Measurements from ENCODE around the gene GPRIN3.
"Not testable (repeated sequence)": the region's sequence is repeated elsewhere in the genome, so short reads cannot be mapped to it uniquely, and the experiment has no call there.

Gene GPRIN3

DNA sequence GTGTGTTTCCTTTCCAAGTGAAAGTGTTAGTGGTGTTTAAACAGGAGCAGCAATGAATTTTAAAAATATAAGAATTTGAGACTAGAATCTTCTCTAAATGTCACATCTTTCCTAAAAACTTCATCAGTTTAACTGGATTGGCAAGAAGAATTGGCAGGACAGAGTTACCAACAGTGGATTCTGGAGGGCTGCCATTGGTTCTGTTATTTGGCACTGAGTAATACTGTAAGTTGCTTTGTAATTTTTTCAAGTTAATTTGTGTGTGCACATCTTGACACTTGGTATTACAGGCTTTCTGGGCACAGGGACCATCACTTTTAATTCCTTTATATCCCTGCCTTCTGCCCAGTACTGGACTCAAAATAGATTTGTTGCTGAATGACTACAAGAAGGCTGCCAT lies 4.5 kb upstream of the GPRIN3 start:
- DNase-seq (ENCODE audit: low read depth in 2 of 2), result no peak

DNA sequence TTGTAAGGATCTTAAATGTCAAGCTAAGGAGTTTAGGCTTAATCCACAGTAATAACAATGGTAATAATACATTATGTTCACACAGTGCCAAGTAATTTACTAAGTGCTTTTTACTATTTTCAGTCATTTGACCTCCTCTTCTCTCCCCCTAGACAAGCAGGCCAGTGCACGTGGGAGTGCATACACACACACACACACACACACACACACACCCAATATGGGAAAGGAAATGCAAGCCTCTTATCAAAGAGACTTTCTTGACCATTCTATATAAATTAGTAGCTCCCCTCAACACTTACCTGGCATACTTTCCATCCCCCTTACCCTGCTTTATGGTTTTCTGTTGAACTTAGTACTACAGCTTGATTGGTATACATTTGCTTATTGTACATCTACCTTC lies 3.8 kb upstream of the GPRIN3 start:
- no peak for DNase-seq (ENCODE audit: low read depth in 2 of 2)

DNA sequence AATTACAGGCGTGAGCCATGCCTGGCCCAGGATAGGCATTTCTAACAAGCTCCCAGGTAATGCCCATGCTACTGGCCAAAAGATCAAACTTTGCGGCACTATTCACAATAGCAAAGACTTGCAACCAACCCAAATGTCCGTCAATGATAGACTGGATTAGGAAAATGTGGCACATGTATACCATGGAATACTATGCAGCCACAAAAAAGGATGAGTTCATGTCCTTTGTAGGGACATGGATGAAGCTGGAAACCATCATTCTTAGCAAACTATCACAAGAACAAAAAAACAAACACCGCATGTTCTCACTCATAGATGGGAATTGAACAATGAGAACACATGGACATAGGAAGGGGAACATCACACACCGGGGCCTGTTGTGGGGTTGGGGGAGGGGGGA lies 1.6 kb upstream of the GPRIN3 start:
- DNase-seq (ENCODE audit: low read depth in 2 of 2), result not testable (repeated sequence)

DNA sequence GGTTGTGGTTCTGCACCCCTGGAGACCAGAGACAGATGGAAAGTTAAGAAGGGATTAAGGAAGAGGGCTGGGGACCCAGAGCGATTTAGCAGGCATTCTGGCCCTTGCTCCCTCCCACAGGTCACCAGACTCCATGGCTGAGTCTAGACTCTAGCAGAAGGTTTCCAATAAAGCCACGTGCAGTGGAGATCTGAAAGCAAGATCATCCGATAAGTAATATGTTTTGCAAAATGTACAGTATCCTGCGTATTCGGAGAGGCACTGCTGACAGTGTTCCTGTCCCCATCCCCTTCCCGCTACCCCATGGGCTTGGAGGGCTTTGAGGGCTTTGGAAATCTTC lies 531 bp upstream of the GPRIN3 start:
- no peak for DNase-seq (ENCODE audit: low read depth in 2 of 2)

DNA sequence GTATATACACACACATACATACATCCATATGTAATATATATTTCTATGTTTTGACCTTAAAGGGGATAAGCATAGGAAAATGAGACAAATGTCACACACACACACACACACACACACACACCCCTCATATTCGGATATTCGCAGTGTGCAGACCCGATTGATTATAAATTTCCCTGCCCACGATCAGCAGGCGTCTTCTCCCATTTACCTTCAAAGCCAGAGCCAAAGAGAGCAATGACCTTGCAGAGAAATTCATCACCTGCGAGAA lies 488 bp downstream of the GPRIN3 start:
- DNase-seq (ENCODE audit: low read depth in 2 of 2), result no peak

DNA sequence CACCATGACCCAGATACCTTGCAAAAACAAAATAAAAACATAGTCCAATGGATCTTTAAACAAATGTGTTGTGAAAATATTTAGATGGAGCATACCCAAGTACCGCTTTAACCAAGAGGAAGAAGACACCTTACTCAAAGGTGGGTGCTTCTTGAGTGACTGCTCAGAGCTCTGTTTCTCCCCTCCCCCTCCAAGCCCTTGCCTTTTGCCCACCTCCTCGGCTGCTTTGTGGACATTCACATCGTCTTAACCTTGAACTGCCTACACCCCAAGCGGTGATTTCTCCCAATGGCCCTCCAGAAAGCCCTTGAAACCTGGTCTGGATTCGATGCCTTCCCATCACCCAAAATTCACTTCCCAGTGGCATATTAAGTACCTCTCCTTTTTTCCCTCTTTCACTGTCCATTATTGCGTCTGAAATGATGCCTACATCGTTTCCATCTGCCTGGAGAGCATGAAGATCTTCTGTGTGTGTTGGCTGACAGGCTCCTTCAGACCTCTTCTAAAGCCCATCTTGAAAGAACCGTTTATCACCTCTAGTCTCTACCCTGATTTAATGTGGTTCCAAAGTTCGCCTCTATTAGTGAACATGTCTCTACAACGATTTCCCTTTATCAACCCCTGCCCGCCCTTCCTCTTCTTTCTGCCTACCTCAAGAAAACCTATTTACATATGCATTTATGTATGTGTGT lies 968 bp downstream of the GPRIN3 start:
- no peak for DNase-seq (ENCODE audit: low read depth in 2 of 2)

DNA sequence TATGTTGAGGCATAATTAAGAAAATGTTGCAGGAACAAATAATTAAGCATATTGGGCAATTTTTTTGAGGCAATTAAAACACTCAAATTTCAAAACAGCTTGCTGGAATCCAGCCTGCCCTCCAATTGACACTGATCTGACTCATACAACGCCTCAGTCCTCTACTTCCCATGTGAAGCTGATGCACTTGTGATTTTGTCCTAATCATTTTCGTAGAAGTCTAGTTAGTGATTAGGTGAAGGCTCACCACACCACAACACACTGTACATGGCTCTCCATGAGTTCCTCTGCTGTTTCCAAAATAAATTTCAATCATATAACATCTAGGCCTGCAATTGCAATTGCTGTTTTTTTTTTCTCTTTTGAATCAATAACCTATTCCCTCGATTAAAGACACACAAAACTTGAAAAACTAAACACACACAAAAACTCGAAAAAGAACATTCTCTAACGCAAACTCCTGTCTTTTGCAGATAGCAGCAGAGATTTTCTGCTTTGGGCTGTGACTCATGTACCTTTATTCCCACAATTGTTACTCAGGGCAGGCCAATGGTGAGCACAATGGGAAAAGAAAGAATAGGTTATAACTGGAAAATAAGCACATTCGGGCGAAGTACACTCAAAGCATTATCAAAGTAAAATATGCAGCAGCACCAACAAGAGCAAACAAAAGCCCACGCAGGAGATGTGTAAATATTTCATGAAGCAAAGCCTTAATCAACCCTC lies 1.7 kb downstream of the GPRIN3 start:
- no peak for DNase-seq (ENCODE audit: low read depth in 2 of 2)

DNA sequence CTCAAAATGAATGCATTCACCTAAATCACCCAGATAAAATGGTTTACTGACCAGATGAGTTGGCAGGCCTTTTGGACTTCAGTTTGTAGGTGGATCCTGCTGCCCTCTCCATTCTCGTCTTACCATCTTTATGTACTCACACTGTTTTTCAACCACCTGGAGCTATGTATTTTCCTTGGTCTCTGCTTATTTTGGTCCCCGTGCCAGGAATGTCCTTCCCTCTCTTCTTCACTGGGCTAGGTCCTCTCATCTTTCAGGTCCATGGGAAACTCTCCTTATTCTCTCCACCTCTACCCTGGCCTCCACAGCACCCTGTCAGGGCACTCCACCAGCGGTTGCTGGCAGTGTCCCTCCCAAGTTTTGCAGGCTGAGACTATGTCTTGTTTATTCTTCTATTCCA lies 2.6 kb downstream of the GPRIN3 start:
- DNase-seq (ENCODE audit: low read depth in 2 of 2), result no peak

DNA sequence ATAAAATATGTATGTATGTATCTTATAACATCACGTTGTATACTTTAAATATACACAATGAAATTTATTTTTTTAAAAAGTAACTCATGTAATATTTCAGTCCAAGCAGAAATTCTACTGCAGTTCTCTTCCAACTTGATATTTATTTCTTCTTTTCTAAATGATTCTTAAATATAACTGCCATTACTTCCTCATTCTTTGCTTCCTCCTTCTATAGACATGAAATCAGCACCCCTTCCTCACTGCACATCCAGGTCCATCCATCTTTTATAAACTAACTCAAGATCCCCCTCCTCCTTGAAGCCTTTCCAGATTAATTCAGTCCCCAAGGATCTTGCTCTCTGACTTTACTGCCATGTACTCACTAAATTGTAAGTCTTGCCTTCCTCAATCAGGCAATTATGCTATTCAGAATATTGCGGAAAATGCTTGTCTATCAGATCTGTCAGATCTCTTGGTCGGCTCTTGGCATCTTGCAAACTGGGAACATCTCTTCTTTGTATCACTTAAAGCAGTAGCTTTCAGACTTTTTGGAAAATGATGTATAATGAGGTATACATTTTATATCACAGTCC lies 3.7 kb downstream of the GPRIN3 start:
- no peak for DNase-seq (ENCODE audit: low read depth in 2 of 2)

DNA sequence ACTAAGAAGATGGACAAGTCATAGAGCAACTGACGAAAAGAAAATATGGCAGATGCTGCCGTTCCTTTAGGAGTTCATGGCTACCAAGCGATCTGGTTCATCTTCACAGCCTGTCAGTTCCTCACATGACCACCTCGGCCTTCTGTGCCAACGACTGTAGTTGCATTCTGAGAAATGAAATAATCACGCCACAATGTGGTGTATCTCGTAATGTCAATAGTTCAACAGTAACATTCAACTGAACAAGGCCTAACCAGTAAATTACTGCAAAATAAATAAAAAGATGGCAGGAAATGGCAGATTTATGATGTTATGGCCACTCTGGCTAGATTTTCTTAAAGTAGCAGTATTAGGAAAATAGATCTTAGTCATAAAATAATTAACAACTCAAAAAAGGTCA lies 4.4 kb downstream of the GPRIN3 start:
- DNase-seq (ENCODE audit: low read depth in 2 of 2), result peak in 1 of 2 donors; percentile 34

DNA sequence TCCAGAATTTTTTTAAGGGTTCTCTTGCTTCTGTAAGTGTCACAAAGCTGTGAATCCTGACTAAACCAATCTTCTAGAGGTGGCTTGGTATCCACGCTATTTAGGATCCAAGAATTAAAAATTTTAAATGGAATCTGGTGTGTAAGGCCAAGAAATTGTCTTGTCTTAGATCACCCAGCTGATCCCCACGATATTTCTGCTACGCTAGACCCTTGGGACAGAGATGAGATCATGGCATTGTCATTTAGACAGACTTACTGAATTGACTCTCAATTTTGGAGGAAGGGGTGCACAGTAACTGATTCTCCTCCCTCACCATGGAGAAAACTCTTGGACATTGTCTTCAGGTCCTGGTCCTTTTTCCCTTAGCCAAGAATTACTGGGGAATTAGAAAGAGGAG lies 5.7 kb downstream of the GPRIN3 start:
- DNase-seq (ENCODE audit: low read depth in 2 of 2), result no peak

DNA sequence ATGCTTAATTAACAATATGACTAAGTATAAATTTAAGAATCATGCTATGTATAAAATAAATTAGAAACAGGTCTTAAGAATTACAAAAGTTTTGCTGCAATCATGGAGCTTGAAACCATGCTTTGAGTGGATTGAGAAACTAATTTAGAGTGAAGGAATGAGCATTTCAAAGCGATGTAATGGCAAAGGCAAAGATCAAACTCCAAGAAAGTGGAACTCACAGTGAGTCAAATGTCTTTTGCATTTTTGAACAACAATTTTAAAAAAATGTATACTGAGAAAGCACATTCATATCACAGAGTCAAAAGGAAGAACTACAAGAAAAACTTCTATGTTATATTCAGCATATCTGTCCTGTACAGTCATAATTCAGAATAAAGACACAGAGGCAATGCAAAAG lies 6.6 kb downstream of the GPRIN3 start:
- DNase-seq (ENCODE audit: low read depth in 2 of 2), result no peak

DNA sequence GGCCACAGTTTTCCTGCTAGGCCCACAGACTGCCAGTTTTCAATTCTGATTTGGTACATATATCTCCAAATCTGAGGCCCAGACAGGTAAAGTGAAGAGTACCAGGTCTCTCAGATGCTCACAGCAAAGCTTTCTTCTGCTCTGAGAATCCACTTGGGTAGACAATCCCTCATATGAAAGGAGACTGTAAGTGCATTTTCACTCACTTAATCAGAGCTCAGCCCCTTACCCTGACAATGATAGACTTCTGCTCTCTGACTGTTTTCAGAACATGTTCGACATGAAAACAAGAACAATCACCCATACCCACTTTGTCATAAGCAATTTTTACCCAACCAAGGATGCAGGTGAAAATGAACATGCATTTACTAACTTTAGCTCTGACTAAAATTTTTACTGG lies 7.1 kb downstream of the GPRIN3 start:
- DNase-seq (ENCODE audit: low read depth in 2 of 2), result no peak

DNA sequence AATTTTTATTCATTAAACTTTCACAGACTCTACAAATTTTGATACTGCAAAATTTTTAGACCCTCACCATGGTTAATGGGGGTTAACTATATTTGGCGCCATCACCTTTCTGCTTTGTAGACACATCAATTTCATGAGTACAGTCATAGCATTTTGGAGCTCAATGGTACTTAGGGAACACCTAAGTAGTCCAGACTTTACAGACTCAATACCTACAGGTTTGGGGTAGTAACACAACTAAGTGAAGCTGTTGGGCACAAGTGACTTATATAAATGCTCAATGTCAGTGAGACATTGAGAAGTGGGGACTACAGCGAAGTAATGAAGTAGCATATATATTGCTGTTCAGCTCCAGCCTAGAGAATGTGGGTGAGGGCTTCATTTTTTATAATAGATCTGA lies 7.5 kb downstream of the GPRIN3 start:
- no peak for DNase-seq (ENCODE audit: low read depth in 2 of 2)

DNA sequence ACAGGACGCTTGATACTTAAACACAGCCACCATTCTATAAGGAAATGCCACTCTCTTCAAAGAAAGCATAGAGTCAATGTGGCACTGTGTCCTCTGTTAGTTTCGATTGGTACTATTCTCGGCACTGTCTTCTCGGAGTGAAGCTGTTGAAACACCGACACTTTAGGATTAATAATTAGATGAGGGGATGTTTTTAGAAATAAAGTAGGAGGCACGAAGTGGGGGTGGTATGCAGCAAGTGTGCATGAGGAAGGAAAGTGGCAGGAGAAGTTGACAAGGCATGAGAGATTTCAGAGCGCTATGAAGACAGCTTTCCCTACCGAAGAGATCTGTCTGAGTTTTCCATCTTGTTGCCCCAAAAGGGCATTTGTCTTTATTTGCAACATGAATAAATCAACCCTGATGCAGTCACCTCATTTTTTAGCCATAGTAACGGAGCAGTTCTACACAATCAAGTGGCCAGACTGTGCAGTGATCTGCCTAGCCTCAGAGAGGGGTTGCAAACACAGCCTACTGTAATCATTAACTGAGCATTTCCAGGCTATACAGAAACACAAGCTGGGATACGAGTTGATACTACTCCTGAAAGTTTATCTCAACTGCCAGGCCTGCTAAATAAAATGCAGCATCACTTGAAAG lies 8.3 kb downstream of the GPRIN3 start:
- DNase-seq (ENCODE audit: low read depth in 2 of 2), result no peak

DNA sequence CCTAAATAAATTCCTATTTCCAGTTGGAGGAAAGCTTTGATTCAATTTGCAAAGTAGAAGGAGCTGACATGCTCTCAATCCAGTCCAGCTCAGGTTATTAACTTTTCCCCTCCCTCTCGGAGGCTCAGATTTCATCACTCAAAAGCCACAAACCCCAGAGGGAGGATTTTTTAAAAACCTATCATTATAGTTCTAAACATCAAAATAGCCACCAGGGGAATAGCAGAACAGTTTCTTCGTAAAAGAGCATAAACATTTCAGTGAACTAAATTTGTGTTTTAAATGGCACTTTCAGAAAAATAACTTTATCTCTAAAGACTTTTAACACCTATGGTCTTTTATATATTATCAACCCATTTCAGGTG lies 8.8 kb downstream of the GPRIN3 start:
- no peak for DNase-seq (ENCODE audit: low read depth in 2 of 2)

DNA sequence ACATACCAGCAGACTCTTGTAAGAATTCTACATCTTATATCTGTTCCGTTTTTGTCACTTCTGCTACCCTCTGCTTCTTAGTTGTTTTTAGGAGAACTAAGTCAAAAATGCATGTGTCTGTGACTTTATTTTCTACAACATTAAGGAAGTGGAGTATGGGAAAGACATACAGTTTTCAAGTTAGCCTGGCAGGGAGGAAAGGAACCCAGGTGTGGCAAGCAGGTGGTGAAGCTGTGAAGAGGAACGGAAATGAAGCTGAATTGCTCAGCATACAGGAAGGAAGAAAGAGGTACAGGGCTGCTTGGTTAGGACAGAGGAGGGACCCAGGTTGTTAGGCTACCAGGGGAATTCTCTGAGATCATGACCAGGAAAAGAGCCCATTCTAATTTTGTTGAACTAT lies 9.4 kb downstream of the GPRIN3 start:
- peak in 1 of 2 donors; percentile 28 for DNase-seq (ENCODE audit: low read depth in 2 of 2)

DNA sequence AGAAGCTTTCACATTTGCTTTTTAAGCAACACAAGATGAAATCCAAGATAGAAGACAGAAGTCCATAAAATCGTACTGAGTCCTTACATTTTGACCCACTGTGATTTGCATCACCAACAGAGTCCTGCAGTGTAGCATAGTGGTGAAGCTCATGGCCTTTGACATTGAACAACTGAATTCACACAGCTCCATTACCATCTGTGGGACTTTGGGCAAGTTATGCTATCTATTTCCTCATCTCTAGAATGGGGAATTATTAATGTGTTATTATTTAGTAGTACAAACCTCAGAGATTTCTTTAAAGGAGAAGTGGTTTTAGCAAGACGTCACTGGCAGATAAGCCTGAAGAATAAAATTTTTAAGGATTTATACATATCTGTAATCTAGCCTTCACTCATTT lies 10.7 kb downstream of the GPRIN3 start:
- no peak for DNase-seq (ENCODE audit: low read depth in 2 of 2)

DNA sequence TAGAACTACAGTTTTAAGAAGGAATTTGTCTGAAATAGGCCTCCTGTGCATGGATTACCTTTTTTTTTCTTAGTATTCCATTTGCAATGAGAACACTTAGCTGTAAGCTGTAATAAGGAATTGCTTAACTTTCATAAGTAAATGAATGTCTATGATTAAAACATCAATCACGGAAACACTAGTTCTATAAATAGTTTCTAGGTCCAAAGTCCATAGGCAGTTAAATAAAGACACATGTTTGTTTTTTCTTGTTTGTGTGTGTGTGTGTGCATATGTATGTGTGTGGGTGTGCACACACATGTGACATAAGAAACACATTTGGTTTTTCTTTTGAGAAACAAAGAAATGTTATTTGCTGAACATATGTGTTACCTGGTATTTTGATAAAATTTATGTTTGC lies 11.2 kb downstream of the GPRIN3 start:
- DNase-seq (ENCODE audit: low read depth in 2 of 2), result no peak

DNA sequence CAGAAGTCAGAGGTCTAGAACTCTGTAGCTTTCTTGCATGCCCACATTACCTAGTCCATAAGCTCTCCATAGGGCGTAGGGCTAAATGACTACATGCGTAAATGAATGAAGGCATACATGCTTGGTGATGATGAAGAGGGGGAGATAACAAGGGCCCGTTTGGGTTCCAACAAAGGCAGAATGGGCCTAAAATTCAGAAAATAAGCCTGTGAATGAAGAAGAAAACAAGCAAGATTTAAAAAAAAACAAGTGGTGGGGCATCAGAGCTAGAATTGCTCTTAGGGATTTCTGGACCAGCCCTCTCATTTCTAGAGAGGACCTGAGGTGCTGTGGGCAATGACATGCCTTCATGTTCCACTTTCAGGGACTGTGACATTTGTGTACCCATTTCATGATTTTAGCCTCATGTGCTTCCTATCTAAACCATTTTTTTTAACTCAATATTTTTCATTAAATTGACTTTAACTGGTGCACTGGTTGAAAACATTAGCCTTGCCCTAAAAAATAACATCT lies 12.1 kb downstream of the GPRIN3 start:
- DNase-seq (ENCODE audit: low read depth in 2 of 2), result no peak

DNA sequence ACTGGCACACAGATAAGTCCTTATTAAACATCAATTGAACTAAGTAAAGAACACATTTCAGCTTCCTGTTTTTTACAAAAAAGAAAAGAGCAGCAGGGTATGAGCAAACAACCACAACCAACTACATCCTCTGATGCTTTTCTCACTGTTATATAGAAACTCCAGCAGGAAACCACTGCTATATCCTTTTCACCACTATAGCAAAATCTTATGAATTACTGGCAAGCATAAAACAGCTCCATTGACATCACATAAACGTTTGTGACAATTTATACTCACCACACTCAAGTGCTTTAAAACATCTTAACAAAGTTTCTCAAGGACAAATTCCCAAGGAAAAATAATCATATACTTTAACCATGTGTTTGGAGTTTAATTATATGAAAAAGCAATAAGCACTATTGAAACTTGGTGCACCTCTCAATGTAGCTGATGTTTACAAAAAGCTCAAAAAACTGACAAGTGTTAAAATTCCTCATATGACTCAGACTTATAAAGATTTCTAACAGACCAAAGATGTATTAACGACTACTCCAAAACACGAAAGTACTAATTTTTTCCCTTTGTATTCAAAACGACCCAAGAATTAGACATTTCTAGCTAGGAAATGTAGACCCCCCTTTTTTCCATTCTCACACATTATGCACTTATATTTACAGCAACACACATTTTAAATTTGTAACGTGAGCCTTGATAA lies 12.9 kb downstream of the GPRIN3 start:
- no peak for DNase-seq (ENCODE audit: low read depth in 2 of 2)

DNA sequence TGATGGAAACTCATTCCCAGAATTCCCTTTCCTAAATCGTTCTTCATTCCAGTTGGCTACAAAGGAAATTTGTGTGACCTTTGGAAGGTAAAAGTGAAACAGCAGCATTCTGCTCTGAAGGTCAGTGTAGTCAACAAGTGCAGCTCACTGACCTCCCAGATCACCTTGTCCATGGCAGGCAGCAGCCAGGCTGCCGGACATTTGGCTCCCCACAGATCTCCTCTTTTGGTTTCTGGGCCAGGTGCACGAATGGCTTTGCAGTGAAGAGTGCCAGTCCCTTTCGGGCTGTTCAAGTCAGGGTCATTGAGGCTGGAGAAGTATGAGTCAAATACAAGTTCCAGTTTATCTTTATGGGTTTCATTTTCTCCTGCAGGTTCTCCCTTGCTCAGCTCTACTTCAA lies 14.3 kb downstream of the GPRIN3 start:
- no peak for DNase-seq (ENCODE audit: low read depth in 2 of 2)
